ENCODE data around the gene CUX1. TPM values are rescaled to one million over a fixed set of nuclear protein-coding genes. Genes with fewer than 3 reads are reported as not detected.
A peak's percentile ranks its signal among the peaks of the same experiment; 100 is the strongest.

CUX1 gene
- total RNA-seq, 1 donor, result 46.2 TPM

DNA sequence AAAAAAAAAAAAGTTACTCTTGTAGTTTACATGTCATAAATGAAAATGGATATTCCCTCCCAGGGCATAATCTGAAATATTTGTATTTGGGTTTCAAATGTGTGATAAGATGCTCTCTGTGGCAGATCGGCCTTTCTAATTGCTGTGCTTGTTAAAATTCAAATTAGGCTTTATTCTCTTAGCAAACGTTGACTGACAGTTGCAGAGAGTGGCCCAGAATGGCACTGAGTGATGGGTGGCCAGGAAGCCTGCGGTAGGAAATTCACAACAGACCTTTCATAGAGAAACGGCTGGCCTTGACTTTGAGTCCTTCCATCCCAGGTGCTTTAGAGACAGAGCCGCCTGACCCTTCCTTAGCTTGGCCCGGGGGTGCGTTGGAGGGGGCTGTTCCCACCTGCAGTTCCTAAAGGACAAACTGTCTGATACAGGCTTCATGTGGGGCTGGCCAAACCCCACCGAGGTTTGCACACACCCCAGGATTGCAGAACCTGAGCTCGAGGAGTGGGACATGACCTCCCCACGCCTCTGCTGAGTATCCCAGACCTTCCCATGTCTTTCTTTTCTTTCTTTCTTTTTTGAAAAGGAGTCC is 152.7 kb downstream of the CUX1 start:
- TF ChIP-seq, protein P1, sequence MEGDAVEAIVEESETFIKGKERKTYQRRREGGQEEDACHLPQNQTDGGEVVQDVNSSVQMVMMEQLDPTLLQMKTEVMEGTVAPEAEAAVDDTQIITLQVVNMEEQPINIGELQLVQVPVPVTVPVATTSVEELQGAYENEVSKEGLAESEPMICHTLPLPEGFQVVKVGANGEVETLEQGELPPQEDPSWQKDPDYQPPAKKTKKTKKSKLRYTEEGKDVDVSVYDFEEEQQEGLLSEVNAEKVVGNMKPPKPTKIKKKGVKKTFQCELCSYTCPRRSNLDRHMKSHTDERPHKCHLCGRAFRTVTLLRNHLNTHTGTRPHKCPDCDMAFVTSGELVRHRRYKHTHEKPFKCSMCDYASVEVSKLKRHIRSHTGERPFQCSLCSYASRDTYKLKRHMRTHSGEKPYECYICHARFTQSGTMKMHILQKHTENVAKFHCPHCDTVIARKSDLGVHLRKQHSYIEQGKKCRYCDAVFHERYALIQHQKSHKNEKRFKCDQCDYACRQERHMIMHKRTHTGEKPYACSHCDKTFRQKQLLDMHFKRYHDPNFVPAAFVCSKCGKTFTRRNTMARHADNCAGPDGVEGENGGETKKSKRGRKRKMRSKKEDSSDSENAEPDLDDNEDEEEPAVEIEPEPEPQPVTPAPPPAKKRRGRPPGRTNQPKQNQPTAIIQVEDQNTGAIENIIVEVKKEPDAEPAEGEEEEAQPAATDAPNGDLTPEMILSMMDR (IDR thresholded peaks at IDR 0.05; ENCODE audit: insufficient read depth, low read depth, low read length), result no peak
- no peak overlapping the region for H3K4me3 ChIP-seq (ENCODE audit: low read depth, low read length)
- no peak for DNase-seq (ENCODE audit: low read depth)

DNA sequence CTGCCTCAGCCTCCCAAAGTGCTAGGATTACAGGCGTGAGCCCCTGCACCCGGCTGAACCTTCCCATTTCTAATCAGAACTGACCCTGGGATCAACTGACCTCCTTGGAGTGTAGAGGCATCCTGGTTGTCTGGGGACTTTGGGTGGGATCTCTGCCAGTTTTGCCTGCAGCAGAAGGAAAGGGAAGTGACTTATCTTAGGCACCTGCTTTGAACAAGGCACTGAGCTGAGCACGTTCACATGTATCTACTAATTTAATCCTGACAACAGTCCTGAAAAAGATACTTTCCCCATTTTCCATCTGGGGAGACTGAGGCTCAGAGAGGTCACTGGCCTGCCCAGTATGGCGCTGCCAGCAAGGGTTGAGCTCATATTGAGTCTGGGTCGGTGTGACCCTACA is 153.4 kb downstream of the CUX1 start:
- TF ChIP-seq, protein P1 (IDR thresholded peaks at IDR 0.05; ENCODE audit: insufficient read depth, low read depth, low read length), result no peak
- H3K4me3 ChIP-seq (ENCODE audit: low read depth, low read length), result no peak overlapping the region
- DNase-seq (ENCODE audit: low read depth), result no peak

DNA sequence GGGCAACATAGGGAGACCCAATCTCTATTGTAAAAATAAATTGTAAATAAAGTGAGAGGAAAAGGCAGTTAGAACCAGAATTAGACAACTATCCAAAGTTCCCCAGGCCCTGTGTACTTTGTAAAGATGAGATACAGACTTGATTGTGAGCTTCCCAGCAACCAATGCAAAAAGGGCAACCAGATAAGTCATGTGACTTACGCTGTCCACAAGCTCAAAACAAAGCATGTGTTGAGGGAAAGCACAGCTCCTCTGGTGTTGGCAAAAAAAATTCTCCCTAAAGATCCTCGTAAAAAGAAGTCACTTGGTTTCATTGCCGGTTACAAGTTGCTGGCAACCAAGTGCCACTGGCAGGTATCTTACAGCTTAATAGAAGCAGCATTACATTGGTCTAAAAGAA is 154.0 kb downstream of the CUX1 start:
- H3K4me3 ChIP-seq (ENCODE audit: low read depth, low read length), result no peak overlapping the region
- no peak for DNase-seq (ENCODE audit: low read depth)
- TF ChIP-seq, protein P1 (IDR thresholded peaks at IDR 0.05; ENCODE audit: insufficient read depth, low read depth, low read length), result no peak

DNA sequence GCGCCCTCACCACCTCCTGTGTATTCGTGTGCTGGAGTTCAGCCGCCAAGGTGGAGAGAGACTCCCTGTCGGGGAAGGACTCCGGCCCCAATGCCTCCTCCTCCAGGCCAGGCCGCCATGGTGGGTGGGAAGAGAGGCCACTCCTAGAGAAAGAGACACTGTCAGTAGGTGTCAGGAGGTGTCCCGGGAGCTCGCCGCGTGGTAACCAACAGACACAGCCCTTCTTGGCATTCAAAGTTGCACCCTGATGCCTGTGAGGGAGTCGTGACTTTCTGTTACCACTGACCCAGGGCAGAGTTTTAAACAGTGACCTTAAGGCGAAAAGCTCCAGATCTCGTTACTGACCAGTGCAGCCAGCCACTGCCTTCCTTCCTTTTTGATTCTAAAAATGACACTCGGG is 155.2 kb downstream of the CUX1 start:
- TF ChIP-seq, protein P1 (IDR thresholded peaks at IDR 0.05; ENCODE audit: insufficient read depth, low read depth, low read length), result no peak
- DNase-seq (ENCODE audit: low read depth), result no peak
- H3K4me3 ChIP-seq (ENCODE audit: low read depth, low read length), result no peak overlapping the region

DNA sequence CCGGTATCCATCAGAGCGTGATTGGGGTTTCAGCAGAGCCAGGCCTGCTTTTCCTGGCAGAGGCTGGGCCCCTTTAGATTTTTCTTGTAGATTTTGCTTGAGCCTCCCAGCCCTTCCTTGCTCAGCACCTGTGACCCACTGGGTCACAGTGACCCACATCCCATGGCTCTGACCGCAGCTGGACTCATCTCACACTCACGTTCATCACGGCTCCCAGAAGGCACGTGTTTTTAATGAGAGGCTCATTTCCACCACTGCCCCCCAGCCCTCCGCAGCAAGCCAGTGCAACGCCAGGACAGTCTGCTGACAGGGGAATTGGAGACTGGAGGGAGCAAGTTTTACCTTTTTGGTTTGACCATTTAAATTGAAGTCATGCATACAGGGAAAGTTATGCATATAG is 155.7 kb downstream of the CUX1 start:
- TF ChIP-seq, protein P1 (IDR thresholded peaks at IDR 0.05; ENCODE audit: insufficient read depth, low read depth, low read length), result no peak
- no peak overlapping the region for H3K4me3 ChIP-seq (ENCODE audit: low read depth, low read length)
- DNase-seq (ENCODE audit: low read depth), result peak; percentile 33

DNA sequence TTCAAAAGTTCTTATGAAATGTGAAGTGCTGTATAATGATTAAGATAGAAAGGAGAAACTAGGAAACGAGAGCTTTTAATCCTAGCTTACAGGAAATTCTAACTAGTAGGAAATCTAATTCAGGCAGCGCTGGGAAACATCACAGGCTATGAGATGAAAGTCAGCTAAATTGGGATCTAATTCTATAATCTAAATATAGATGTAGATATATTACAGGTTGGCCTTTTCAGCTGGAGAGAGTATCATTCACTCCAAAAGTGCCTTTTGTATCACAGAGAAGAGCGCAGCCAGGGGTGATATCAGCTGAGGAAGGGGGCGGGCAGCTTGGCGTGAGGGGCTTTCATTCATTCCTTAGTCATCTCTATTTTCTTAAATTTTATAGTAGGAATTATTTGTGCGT is 157.0 kb downstream of the CUX1 start:
- H3K4me3 ChIP-seq (ENCODE audit: low read depth, low read length), result no peak overlapping the region
- TF ChIP-seq, protein P1 (IDR thresholded peaks at IDR 0.05; ENCODE audit: insufficient read depth, low read depth, low read length), result no peak
- no peak for DNase-seq (ENCODE audit: low read depth)

DNA sequence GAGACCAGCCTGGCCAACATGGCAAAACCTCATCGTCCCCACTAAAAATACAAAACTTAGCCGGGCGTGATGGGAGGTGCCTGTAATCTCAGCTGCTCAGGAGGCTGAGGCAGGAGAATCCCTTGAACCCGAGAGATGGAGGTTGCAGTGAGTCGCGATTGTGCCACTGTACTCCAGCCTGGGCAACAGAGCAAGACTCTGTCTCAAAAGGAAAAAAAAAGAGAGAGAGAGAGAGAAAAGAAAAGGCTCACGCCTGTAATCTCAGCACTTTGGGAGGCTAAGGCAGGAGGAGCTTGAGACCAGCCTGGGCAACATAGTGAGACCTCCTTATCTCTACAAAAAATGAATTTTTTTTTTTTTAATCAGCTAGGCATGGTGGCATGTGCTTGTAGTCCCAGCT is 157.6 kb downstream of the CUX1 start:
- TF ChIP-seq, protein P1 (IDR thresholded peaks at IDR 0.05; ENCODE audit: insufficient read depth, low read depth, low read length), result no peak
- no peak overlapping the region for H3K4me3 ChIP-seq (ENCODE audit: low read depth, low read length)
- DNase-seq (ENCODE audit: low read depth), result no peak

Data from fibroblast of villous mesenchyme (primary cell).